Immature natural killer cell (primary cell): ENCODE data around the gene OR52K2. TPM values are rescaled to one million over a fixed set of nuclear protein-coding genes. Genes with fewer than 3 reads are reported as not detected.
"Not testable (repeated sequence)": the region's sequence is repeated elsewhere in the genome, so short reads cannot be mapped to it uniquely, and the experiment has no call there.

Source experiments
- DNase-seq, 3 donors: peaks; one replicate each; pipeline ENCODE4 v3.0.0; 2022; ENCODE audit warnings: mixed read lengths in 1 of 3
- H3K27ac Mint-ChIP-seq, 6 donors: one replicate each; pipeline ENCODE4 v1.8.0; 2020; ENCODE audit warnings: mixed read lengths in 6 of 6, mild to moderate bottlenecking in 5 of 6, inconsistent platforms in 4 of 6, moderate library complexity in 3 of 6
- H3K27me3 Mint-ChIP-seq, 3 donors: one replicate each; pipeline ENCODE4 v1.8.0; 2020 to 2021; ENCODE audit warnings: low read depth in 3 of 3, mild to moderate bottlenecking in 3 of 3, mixed read lengths in 3 of 3, moderate library complexity in 3 of 3, inconsistent platforms in 1 of 3
- H3K36me3 Mint-ChIP-seq, 3 donors: one replicate each; pipeline ENCODE4 v1.8.0; 2020; ENCODE audit warnings: mixed read lengths in 3 of 3, inconsistent platforms in 2 of 3, mild to moderate bottlenecking in 2 of 3
- H3K4me1 Mint-ChIP-seq, 2 donors: one replicate each; pipeline ENCODE4 v1.8.0; 2020; ENCODE audit warnings: inconsistent platforms in 2 of 2, mild to moderate bottlenecking in 2 of 2, mixed read lengths in 2 of 2, moderate library complexity in 1 of 2
- H3K4me3 Mint-ChIP-seq, 5 donors: one replicate each; pipeline ENCODE4 v1.8.0; 2020; ENCODE audit warnings: mild to moderate bottlenecking in 5 of 5, mixed read lengths in 5 of 5, inconsistent platforms in 3 of 5, moderate library complexity in 3 of 5
- H3K9me3 Mint-ChIP-seq, 6 donors: one replicate each; pipeline ENCODE4 v1.8.0; 2020; ENCODE audit warnings: mild to moderate bottlenecking in 6 of 6, mixed read lengths in 6 of 6, inconsistent platforms in 4 of 6, moderate library complexity in 3 of 6
- polyA plus RNA-seq, 3 donors: library from polyadenylated mRNA; unstranded; fragments of 300-500 nt; fragmentation: Illumina TruSeq; gene quantifications; one replicate each; pipeline ENCODE4 v1.2.3, GENCODE V29; 2021

Gene OR52K2
- polyA plus RNA-seq: not detected

- Mint-ChIP-seq H3K4me1 (no peaks in the 10 kb centered on the region), H3K4me3 (no peak within 1 kb of the TSS), H3K27ac (no peak within 1 kb of the TSS), H3K9me3 (no peaks in the 10 kb centered on the region), H3K36me3 (no peaks in the 10 kb centered on the region), H3K27me3 (peaks cover 0 to 9% (median 0%) of the 10 kb centered on the region in 3 donors)
- no peak for DNase-seq
These were observed at the start of gene OR52K2 for GRCh38 chr11:4448995-4449394. Gene OR52K2, plus strand, starts transcription at chr11:4449295. Its CDS starts 45 bp downstream, at chr11:4449340.

GRCh38 chr11:4406206-4406605, 42.9 kb upstream of the OR52K2 start:
- not testable (repeated sequence) for H3K36me3 Mint-ChIP-seq, H3K4me3 Mint-ChIP-seq, H3K27ac Mint-ChIP-seq, H3K4me1 Mint-ChIP-seq, DNase-seq
- Mint-ChIP-seq H3K9me3 (peaks cover 0 to 17% (median 5%) of the 10 kb centered on the region in 6 donors), H3K27me3 (peaks cover 1 to 28% (median 6%) of the 10 kb centered on the region in 3 donors)

- Mint-ChIP-seq H3K27ac (no peak overlapping the region), H3K9me3 (peaks cover 0 to 2% (median 0%) of the 10 kb centered on the region in 6 donors), H3K27me3 (peaks cover 0 to 9% (median 9%) of the 10 kb centered on the region in 3 donors), H3K36me3 (no peaks in the 10 kb centered on the region), H3K4me1 (no peaks in the 10 kb centered on the region), H3K4me3 (no peak overlapping the region)
- no peak for DNase-seq
These were observed 32.8 kb upstream of the OR52K2 start for GRCh38 chr11:4416306-4416705.

- Mint-ChIP-seq H3K4me1 (no peaks in the 10 kb centered on the region), H3K4me3 (no peak overlapping the region), H3K36me3 (no peaks in the 10 kb centered on the region), H3K9me3 (peaks cover 0 to 2% (median 0%) of the 10 kb centered on the region in 6 donors), H3K27ac (no peak overlapping the region), H3K27me3 (peaks cover 0 to 9% (median 9%) of the 10 kb centered on the region in 3 donors)
- no peak for DNase-seq
These were observed 32.3 kb upstream of the OR52K2 start for GRCh38 chr11:4416816-4417215.

GRCh38 chr11:4418403-4418802, 30.7 kb upstream of the OR52K2 start:
- Mint-ChIP-seq H3K27ac (no peak overlapping the region), H3K9me3 (peaks cover 0 to 2% (median 0%) of the 10 kb centered on the region in 6 donors), H3K27me3 (peaks cover 0 to 10% (median 9%) of the 10 kb centered on the region in 3 donors), H3K4me3 (no peak overlapping the region), H3K36me3 (no peaks in the 10 kb centered on the region), H3K4me1 (no peaks in the 10 kb centered on the region)
- no peak for DNase-seq

- Mint-ChIP-seq H3K27ac (no peak overlapping the region), H3K27me3 (peaks cover 0 to 7% (median 2%) of the 10 kb centered on the region in 3 donors), H3K4me3 (no peak overlapping the region), H3K9me3 (no peaks in the 10 kb centered on the region), H3K36me3 (no peaks in the 10 kb centered on the region), H3K4me1 (no peaks in the 10 kb centered on the region)
- DNase-seq: no peak
These were observed 19.0 kb upstream of the OR52K2 start for GRCh38 chr11:4430051-4430450.

- no peaks in the 10 kb centered on the region for H3K9me3 Mint-ChIP-seq
- H3K36me3 Mint-ChIP-seq: no peaks in the 10 kb centered on the region
- peaks cover 0 to 16% (median 2%) of the 10 kb centered on the region in 3 donors for H3K27me3 Mint-ChIP-seq
- no peaks in the 10 kb centered on the region for H3K4me1 Mint-ChIP-seq
- H3K4me3 Mint-ChIP-seq: no peak overlapping the region
- H3K27ac Mint-ChIP-seq: no peak overlapping the region
- no peak for DNase-seq
These were observed 15.2 kb upstream of the OR52K2 start for GRCh38 chr11:4433856-4434255.

- Mint-ChIP-seq H3K36me3 (no peaks in the 10 kb centered on the region), H3K27ac (no peak overlapping the region), H3K4me3 (no peak overlapping the region), H3K27me3 (peaks cover 2 to 17% (median 5%) of the 10 kb centered on the region in 3 donors), H3K4me1 (no peaks in the 10 kb centered on the region), H3K9me3 (no peaks in the 10 kb centered on the region)
- no peak for DNase-seq
These were observed 12.7 kb upstream of the OR52K2 start for GRCh38 chr11:4436411-4436810.

- Mint-ChIP-seq H3K4me1 (no peaks in the 10 kb centered on the region), H3K36me3 (no peaks in the 10 kb centered on the region), H3K4me3 (no peak overlapping the region)
These were observed 7.6 kb upstream of the OR52K2 start for GRCh38 chr11:4441515-4441914.

GRCh38 chr11:4443232-4443891, 5.7 kb upstream of the OR52K2 start:
- no peak overlapping the region for H3K4me3 Mint-ChIP-seq
- H3K36me3 Mint-ChIP-seq: no peaks in the 10 kb centered on the region
- peaks cover 0 to 12% (median 5%) of the 10 kb centered on the region in 3 donors for H3K27me3 Mint-ChIP-seq
- H3K27ac Mint-ChIP-seq: no peak overlapping the region
- DNase-seq: no peak
- H3K9me3 Mint-ChIP-seq: no peaks in the 10 kb centered on the region
- H3K4me1 Mint-ChIP-seq: no peaks in the 10 kb centered on the region

More at GRCh38 chr11:4441515-4441914, 7.6 kb upstream of the OR52K2 start:
- Mint-ChIP-seq H3K27me3 (peaks cover 0 to 12% (median 5%) of the 10 kb centered on the region in 3 donors), H3K27ac (no peak overlapping the region), H3K9me3 (no peaks in the 10 kb centered on the region)
- no peak for DNase-seq

- no peak for DNase-seq
- Mint-ChIP-seq H3K9me3 (peaks cover 0 to 1% (median 0%) of the 10 kb centered on the region in 6 donors), H3K4me1 (no peaks in the 10 kb centered on the region), H3K27ac (no peak overlapping the region), H3K36me3 (no peaks in the 10 kb centered on the region), H3K27me3 (peaks cover 0 to 12% (median 5%) of the 10 kb centered on the region in 3 donors), H3K4me3 (no peak overlapping the region)
These were observed 4.0 kb downstream of the OR52K2 start for GRCh38 chr11:4453118-4453517.

- Mint-ChIP-seq H3K27ac (no peak overlapping the region), H3K27me3 (peaks cover 0 to 12% (median 5%) of the 10 kb centered on the region in 3 donors), H3K4me1 (no peaks in the 10 kb centered on the region), H3K4me3 (no peak overlapping the region), H3K36me3 (no peaks in the 10 kb centered on the region), H3K9me3 (peaks cover 0 to 1% (median 0%) of the 10 kb centered on the region in 6 donors)
- no peak for DNase-seq
These were observed 4.9 kb downstream of the OR52K2 start for GRCh38 chr11:4454021-4454420.

GRCh38 chr11:4455419-4455818, 6.3 kb downstream of the OR52K2 start:
- DNase-seq: no peak
- Mint-ChIP-seq H3K27ac (no peak overlapping the region), H3K36me3 (no peaks in the 10 kb centered on the region), H3K4me1 (no peaks in the 10 kb centered on the region), H3K27me3 (peaks cover 0 to 12% (median 6%) of the 10 kb centered on the region in 3 donors), H3K4me3 (no peak overlapping the region), H3K9me3 (peaks cover 0 to 1% (median 0%) of the 10 kb centered on the region in 6 donors)

GRCh38 chr11:4459500-4459899, 10.4 kb downstream of the OR52K2 start:
- H3K9me3 Mint-ChIP-seq: peaks cover 0 to 5% (median 0%) of the 10 kb centered on the region in 6 donors
- no peaks in the 10 kb centered on the region for H3K36me3 Mint-ChIP-seq
- no peak overlapping the region for H3K27ac Mint-ChIP-seq
- no peak for DNase-seq
- H3K4me3 Mint-ChIP-seq: no peak overlapping the region
- peaks cover 2 to 8% (median 8%) of the 10 kb centered on the region in 3 donors for H3K27me3 Mint-ChIP-seq
- no peaks in the 10 kb centered on the region for H3K4me1 Mint-ChIP-seq

GRCh38 chr11:4460151-4460550, 11.1 kb downstream of the OR52K2 start:
- H3K27me3 Mint-ChIP-seq: peaks cover 2 to 8% (median 7%) of the 10 kb centered on the region in 3 donors
- no peak overlapping the region for H3K4me3 Mint-ChIP-seq
- H3K9me3 Mint-ChIP-seq: peaks cover 0 to 7% (median under 1%) of the 10 kb centered on the region in 6 donors
- no peaks in the 10 kb centered on the region for H3K36me3 Mint-ChIP-seq
- no peak for DNase-seq
- no peak overlapping the region for H3K27ac Mint-ChIP-seq
- H3K4me1 Mint-ChIP-seq: no peaks in the 10 kb centered on the region
